Activated naive CD4-positive, alpha-beta T cell treated with anti-CD3 and anti-CD28 coated beads for 36 hours (primary cell): ENCODE measurements around the gene PLS3. TPM values are rescaled to one million over a fixed set of nuclear protein-coding genes. Genes with fewer than 3 reads are reported as not detected.
"Not testable (repeated sequence)": the region's sequence is repeated elsewhere in the genome, so short reads cannot be mapped to it uniquely, and the experiment has no call there.

Experiments used
- CTCF ChIA-PET: fragments of 350-600 bp; sonication (Branson Sonifier 250); formaldehyde crosslinking; loops from one replicate; lab custom pipeline; 2021; ENCODE audit warnings: antibody characterized with exemption; lab: Charles Lee
- DNase-seq: peaks from one replicate; pipeline ENCODE4 v3.0.0-alpha.2; 2020
- H3K27ac Mint-ChIP-seq: one replicate; pipeline ENCODE4 v1.8.0; 2021; ENCODE audit warnings: mild to moderate bottlenecking, mixed read lengths
- H3K27me3 Mint-ChIP-seq: one replicate; pipeline ENCODE4 v1.8.0; 2021; ENCODE audit warnings: low read depth, mixed read lengths
- H3K36me3 Mint-ChIP-seq: one replicate; pipeline ENCODE4 v1.8.0; 2021; ENCODE audit warnings: low read depth, mixed read lengths
- H3K4me1 Mint-ChIP-seq: one replicate; pipeline ENCODE4 v1.8.0; 2021; ENCODE audit warnings: low read depth, mixed read lengths
- H3K4me3 Mint-ChIP-seq: one replicate; pipeline ENCODE4 v1.8.0; 2021; ENCODE audit warnings: mild to moderate bottlenecking, moderate library complexity, mixed read lengths
- H3K9me3 Mint-ChIP-seq: one replicate; pipeline ENCODE4 v1.8.0; 2021; ENCODE audit warnings: mixed read lengths
- intact Hi-C: fragments of 100-400 bp; cut with micrococcal nuclease; formaldehyde crosslinking; loops from one replicate; pipeline ENCODE4 v1.15.1; 2023
- total RNA-seq, 2 experiments: library from RNA; stranded (reverse); gene quantifications; one replicate each; pipeline ENCODE4 v1.2.3, GENCODE V29; 2021

Gene PLS3
- total RNA-seq, 2 experiments from 2014 or later: 0.81 to 1.3 TPM

DNA sequence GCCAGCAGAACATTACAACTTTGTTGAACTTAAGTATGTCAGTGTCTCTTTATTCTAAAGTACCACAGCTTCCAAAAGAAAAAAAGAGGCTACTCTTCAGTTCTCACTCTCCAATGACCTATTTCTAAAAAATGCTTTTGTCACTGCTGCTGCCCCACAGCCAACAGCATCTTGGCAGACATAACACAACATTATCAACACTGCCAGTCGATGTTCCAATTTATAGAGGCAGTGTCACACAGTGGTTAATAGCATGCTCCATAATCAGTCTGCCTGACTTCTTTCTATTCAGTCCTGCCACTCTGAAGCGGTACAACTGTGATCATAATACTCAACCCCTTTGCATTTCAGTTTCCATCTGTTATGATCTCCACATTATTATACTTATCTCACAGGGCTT, 69.2 kb downstream of the PLS3 start:
- Mint-ChIP-seq H3K9me3 (no peaks in the 10 kb centered on the region), H3K27ac (no peak overlapping the region), H3K36me3 (no peaks in the 10 kb centered on the region), H3K4me1 (no peaks in the 10 kb centered on the region), H3K4me3 (no peak overlapping the region), H3K27me3 (no peaks in the 10 kb centered on the region)
- intact Hi-C loops: no loop called here
- CTCF ChIA-PET: no interaction called here
- DNase-seq: no peak

DNA sequence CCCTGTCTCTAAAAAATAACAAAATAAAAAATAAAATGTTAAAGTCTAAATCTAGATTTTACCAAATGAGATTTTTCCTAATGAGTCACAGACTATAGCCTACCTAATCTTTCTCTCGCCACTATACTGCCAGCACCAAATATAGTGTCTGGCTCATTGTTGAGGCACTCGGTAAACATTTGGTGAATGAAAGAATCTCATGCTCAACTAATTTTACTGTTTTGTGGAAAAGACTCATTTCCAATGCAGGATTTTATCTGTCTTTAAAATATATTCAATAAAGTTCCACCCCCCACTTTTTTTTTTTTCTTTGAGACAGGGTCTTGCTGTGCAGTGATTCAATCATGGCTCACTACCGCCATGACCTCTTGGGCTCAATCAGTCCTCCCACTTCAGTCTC, 71.5 kb downstream of the PLS3 start:
- no peak overlapping the region for H3K27ac Mint-ChIP-seq
- intact Hi-C loops: no loop called here
- no peaks in the 10 kb centered on the region for H3K4me1 Mint-ChIP-seq
- CTCF ChIA-PET: interaction anchor here (0.7 kb wide), 1 partner anchor 52 kb away, joined by 3 read pairs; no protein-coding TSS in a partner anchor
- H3K36me3 Mint-ChIP-seq: no peaks in the 10 kb centered on the region
- no peaks in the 10 kb centered on the region for H3K9me3 Mint-ChIP-seq
- H3K27me3 Mint-ChIP-seq: no peaks in the 10 kb centered on the region
- H3K4me3 Mint-ChIP-seq: no peak overlapping the region
- DNase-seq: no peak

DNA sequence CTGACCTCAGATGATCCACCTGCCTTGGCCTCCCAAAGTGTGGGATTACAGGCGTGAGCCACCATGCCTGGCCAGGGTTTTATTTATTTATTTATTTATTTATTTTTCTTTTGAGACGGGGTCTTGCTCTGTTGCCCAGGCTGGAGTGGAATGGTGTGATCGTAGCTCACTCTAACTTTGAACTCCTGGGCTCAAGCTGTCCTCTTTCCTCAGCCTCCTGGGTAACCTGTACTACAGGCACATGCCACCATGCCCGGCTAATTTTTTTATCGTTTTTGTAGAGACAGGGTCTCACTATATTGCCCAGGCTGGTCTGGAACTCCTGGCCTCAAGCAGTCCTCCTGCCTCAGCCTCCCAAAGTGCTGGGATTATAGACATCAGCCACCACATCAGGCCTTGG, 72.4 kb downstream of the PLS3 start:
- H3K27ac Mint-ChIP-seq, DNase-seq, intact Hi-C loops, H3K27me3 Mint-ChIP-seq, H3K36me3 Mint-ChIP-seq, H3K4me1 Mint-ChIP-seq, H3K4me3 Mint-ChIP-seq, H3K9me3 Mint-ChIP-seq: not testable (repeated sequence)
- CTCF ChIA-PET: interaction anchor here (1.4 kb wide), 1 partner anchor 10 kb away, joined by 5 read pairs; no protein-coding TSS in a partner anchor

DNA sequence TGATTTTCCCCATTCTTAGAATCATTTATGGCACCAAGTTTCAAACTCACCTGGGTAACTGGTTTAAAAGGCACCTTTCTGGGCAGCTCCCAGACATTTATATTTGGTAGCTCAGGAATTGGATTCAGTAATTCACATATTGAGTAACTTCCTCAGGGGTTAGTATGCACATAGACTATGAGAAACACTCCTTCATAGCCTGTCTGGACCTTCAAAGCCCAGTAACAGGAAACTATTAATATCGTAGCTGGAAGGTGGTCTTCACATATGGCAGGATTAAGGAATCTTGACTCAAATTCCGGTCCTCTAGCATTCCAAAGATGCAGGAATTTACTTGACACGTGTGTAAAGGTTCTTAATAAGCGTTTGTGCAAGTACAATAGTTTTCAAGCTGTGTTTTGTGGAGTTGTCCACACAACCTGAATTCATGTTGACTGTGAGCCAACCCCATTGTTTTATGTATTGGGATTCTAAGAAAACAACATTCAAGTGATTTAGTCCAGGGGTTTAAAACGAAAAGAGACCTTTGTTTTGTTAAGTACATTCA, 78.4 kb downstream of the PLS3 start:
- Mint-ChIP-seq H3K9me3 (no peaks in the 10 kb centered on the region), H3K27ac (no peak overlapping the region), H3K27me3 (no peaks in the 10 kb centered on the region), H3K4me1 (no peaks in the 10 kb centered on the region), H3K4me3 (no peak overlapping the region), H3K36me3 (no peaks in the 10 kb centered on the region)
- CTCF ChIA-PET: no interaction called here
- DNase-seq: no peak
- intact Hi-C loops: no loop called here

DNA sequence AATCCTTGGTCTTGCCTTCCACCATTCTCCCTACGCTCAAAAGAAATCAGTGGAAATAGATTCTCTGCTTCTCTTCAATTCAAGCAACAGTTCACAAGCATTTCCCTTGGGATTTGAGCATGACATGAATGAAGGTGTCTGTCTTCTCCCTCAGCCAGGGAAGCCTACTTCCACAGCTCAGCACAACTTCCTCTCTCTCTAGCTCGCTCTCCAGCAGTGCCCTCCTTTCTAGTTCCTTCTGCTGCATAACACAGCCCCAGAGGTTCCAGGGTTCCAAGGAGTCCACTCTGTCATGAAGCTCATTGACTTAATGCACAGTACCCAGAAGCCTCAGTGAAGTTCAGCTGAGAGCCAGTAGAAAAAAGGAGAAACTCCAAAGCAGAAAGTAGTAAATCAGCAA, 81.3 kb downstream of the PLS3 start:
- no peak for DNase-seq
- Mint-ChIP-seq H3K4me3 (no peak overlapping the region), H3K36me3 (no peaks in the 10 kb centered on the region), H3K27me3 (no peaks in the 10 kb centered on the region), H3K9me3 (no peaks in the 10 kb centered on the region), H3K27ac (no peak overlapping the region), H3K4me1 (no peaks in the 10 kb centered on the region)
- intact Hi-C loops: loop anchor here (2.0 kb wide), 1 partner anchor 1032 kb away; no protein-coding TSS in a partner anchor
- CTCF ChIA-PET: interaction anchor here (0.6 to 3.2 kb wide), 7 partner anchors 8 to 311 kb away, joined by 3 to 20 read pairs (median 4); no protein-coding TSS in a partner anchor

DNA sequence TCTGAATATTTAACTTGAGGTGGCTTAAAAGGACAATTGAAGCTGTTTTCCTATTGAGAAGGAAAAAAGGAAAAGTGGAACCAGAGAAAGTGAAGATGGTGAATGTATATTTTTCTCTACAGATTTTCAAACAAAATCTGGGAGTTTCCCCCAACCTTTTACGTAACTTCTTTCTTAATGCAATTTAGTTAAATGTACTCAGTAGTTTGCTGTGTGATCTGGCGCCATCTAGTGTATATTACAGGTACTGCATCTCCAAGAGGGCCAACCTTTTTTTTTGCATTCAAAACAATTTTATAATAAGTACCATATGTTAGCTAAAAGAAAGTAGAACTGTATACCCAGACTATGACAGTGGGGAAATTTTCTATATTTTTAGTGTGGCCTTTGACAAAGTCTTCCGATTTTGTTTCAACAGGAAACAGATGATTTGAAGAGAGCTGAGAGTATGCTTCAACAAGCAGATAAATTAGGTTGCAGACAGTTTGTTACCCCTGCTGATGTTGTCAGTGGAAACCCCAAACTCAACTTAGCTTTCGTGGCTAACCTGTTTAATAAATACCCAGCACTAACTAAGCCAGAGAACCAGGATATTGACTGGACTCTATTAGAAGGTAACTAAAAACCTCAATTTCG, 82.0 kb downstream of the PLS3 start:
- no peaks in the 10 kb centered on the region for H3K9me3 Mint-ChIP-seq
- H3K4me1 Mint-ChIP-seq: no peaks in the 10 kb centered on the region
- CTCF ChIA-PET: interaction anchor here (0.7 to 3.2 kb wide), 12 partner anchors 9 to 312 kb away, joined by 3 to 20 read pairs (median 4); no protein-coding TSS in a partner anchor
- H3K4me3 Mint-ChIP-seq: no peak overlapping the region
- peak; percentile 41 for DNase-seq
- intact Hi-C loops: loop anchor here (1.0 to 2.0 kb wide), 2 partner anchors 313 to 1032 kb away; no protein-coding TSS in a partner anchor
- H3K36me3 Mint-ChIP-seq: no peaks in the 10 kb centered on the region
- H3K27me3 Mint-ChIP-seq: no peaks in the 10 kb centered on the region
- no peak overlapping the region for H3K27ac Mint-ChIP-seq

DNA sequence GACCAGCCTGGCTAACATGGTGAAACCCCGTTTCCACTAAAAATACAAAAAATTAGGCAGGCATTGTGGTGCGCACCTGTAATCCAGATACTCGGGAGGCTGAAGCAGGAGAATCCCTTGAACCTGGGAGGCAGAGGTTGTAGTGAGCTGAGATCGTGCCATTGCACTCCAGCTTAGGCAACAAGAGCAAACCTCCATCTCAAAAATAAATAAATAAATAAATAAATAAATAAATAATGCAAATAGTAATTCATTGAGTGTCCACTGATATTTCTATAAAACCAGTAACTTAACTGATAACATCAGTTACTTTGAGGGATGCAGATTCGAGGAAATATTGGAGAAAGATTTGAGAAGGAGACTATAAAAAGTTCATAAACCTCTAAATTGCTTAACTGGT, 83.4 kb downstream of the PLS3 start:
- H3K27ac Mint-ChIP-seq, H3K36me3 Mint-ChIP-seq, H3K4me3 Mint-ChIP-seq, H3K4me1 Mint-ChIP-seq, H3K27me3 Mint-ChIP-seq, DNase-seq, H3K9me3 Mint-ChIP-seq, intact Hi-C loops: not testable (repeated sequence)
- CTCF ChIA-PET: interaction anchor here (0.9 kb wide), 1 partner anchor 313 kb away, joined by 4 read pairs; no protein-coding TSS in a partner anchor

DNA sequence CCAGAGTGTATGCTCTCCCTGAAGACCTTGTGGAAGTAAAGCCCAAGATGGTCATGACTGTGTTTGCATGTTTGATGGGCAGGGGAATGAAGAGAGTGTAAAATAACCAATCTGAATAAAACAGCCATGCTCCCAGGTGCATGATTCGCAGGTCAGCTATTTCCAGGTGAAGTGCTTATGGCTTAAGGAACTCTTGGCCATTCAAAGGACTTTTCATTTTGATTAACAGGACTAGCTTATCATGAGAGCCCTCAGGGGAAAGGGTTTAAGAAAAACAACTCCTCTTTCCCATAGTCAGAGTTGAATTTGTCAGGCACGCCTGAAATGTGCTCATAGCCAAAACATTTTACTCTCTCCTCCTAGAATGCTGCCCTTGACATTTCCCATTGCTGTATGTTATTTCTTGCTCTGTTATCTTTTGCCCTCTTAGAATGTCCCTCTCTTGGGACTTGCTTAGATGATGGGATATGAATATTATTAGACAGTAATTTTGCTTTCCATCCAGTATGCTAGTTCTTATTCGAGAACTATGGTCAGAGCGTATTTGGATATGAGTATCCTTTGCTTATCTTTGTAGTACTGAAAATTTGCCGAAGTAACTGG, 88.6 kb downstream of the PLS3 start:
- CTCF ChIA-PET: interaction anchor here (2.1 kb wide), 1 partner anchor 41 kb away, joined by 9 read pairs; no protein-coding TSS in a partner anchor
- H3K9me3 Mint-ChIP-seq: no peaks in the 10 kb centered on the region
- no peak overlapping the region for H3K27ac Mint-ChIP-seq
- no peaks in the 10 kb centered on the region for H3K36me3 Mint-ChIP-seq
- no peak for DNase-seq
- intact Hi-C loops: no loop called here
- H3K4me3 Mint-ChIP-seq: no peak overlapping the region
- no peaks in the 10 kb centered on the region for H3K4me1 Mint-ChIP-seq
- H3K27me3 Mint-ChIP-seq: no peaks in the 10 kb centered on the region

DNA sequence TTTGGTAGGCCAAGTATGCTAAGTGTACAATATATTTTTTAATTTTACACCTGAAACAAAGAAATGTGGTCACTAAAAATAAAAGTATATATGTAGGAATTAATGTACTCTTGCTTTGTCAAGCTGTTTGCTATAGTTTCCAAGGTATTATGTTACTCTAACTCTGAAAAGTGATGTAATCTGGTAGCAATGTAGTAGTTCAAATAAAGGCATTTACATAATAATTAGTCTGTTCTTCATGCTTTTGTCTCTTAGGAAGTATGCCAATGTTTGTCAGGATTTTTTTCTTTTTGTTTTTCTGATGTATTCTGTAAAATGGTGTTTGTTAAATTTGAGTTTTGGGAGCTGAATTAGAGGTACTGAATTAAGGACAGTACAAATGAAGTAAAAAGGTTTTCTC, 89.5 kb downstream of the PLS3 start:
- no peak overlapping the region for H3K27ac Mint-ChIP-seq
- CTCF ChIA-PET: interaction anchor here (2.1 kb wide), 1 partner anchor 40 kb away, joined by 9 read pairs; no protein-coding TSS in a partner anchor
- H3K4me3 Mint-ChIP-seq: no peak overlapping the region
- intact Hi-C loops: no loop called here
- no peaks in the 10 kb centered on the region for H3K4me1 Mint-ChIP-seq
- no peak for DNase-seq
- H3K27me3 Mint-ChIP-seq: no peaks in the 10 kb centered on the region
- no peaks in the 10 kb centered on the region for H3K9me3 Mint-ChIP-seq
- no peaks in the 10 kb centered on the region for H3K36me3 Mint-ChIP-seq

DNA sequence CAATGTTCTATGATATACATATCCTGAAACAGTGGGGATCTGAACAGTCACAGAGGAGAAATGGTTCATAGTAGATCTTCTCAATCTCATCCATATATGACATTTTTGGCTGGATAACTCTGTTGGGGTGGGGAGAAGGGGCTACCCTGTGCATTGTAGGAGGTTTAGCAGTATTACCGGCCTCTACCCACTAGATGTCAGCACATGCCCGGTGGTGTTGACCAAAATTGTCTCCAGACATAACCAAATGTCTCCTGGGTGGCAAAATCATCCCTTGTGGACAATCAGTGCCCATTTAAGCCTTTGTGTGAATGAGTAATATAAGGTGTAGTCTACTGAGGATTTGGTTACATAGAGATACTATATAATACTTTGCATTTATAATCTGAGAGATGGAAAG, 89.9 kb downstream of the PLS3 start:
- no peaks in the 10 kb centered on the region for H3K36me3 Mint-ChIP-seq
- CTCF ChIA-PET: interaction anchor here (1.8 kb wide), 1 partner anchor 40 kb away, joined by 8 read pairs; no protein-coding TSS in a partner anchor
- H3K9me3 Mint-ChIP-seq: no peaks in the 10 kb centered on the region
- no peaks in the 10 kb centered on the region for H3K4me1 Mint-ChIP-seq
- H3K4me3 Mint-ChIP-seq: no peak overlapping the region
- intact Hi-C loops: loop anchor here (1.0 kb wide), 1 partner anchor 39 kb away; no protein-coding TSS in a partner anchor
- DNase-seq: peak; percentile 35
- H3K27me3 Mint-ChIP-seq: no peaks in the 10 kb centered on the region
- H3K27ac Mint-ChIP-seq: no peak overlapping the region

DNA sequence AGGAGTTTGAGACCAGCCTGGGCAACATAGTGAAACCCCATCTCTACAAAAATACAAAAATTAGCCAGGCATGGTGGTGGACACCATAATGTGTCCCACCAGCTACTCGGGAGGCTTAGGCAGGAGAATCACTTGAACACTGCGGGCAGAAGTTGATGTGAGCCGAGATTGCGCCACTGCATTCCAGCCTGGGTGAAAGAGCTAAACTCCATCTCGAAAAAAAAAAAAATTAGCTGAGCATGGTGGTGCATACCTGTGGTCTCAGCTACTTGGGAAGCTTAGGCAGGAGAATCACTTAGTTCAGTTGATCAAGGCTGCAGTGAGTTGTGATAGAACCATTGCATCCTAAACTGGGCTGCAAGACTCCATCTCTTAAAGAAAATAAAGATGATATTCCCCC, 91.2 kb downstream of the PLS3 start:
- H3K9me3 Mint-ChIP-seq: no peaks in the 10 kb centered on the region
- H3K27me3 Mint-ChIP-seq: no peaks in the 10 kb centered on the region
- intact Hi-C loops: no loop called here
- DNase-seq: no peak
- no peaks in the 10 kb centered on the region for H3K36me3 Mint-ChIP-seq
- H3K4me1 Mint-ChIP-seq: no peaks in the 10 kb centered on the region
- no peak overlapping the region for H3K4me3 Mint-ChIP-seq
- H3K27ac Mint-ChIP-seq: no peak overlapping the region
- CTCF ChIA-PET: interaction anchor here (1.0 to 1.8 kb wide), 3 partner anchors 10 to 39 kb away, joined by 4 to 8 read pairs (median 4); no protein-coding TSS in a partner anchor

DNA sequence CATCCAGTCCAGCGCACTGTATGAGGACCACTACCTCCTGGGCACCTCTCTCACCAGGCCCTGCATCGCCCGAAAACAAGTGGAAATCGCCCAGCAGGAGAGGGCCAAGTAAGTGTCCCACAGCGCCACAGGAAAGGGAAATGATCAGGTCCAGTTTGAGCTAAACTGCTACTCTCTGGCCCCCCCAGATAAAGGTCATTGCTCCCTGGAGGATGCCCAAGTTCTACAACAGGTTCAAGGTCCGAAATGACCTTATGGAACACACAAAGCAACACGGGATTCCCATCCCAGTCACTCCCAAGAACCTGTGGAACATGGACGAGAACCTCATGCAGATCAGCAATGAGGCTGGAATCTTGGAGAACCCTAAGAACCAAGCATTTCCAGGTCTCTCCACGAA, 104.1 kb downstream of the PLS3 start:
- DNase-seq: no peak

More for the DNA sequence above, 104.1 kb downstream of the PLS3 start:
- Mint-ChIP-seq H3K27me3 (no peaks in the 10 kb centered on the region), H3K36me3 (no peaks in the 10 kb centered on the region), H3K9me3 (no peaks in the 10 kb centered on the region), H3K27ac (no peak overlapping the region), H3K4me3 (no peak overlapping the region), H3K4me1 (no peaks in the 10 kb centered on the region)
- CTCF ChIA-PET: no interaction called here
- intact Hi-C loops: no loop called here
